CD4-positive, CD25-positive, alpha-beta regulatory T cell (primary cell): ENCODE data around the gene INKA2. TPM values are rescaled to one million over a fixed set of nuclear protein-coding genes. Genes with fewer than 3 reads are reported as not detected.
A peak's percentile ranks its signal among the peaks of the same experiment; 100 is the strongest.

Experiments
- ATAC-seq, 2 donors: fragments of 150-1000 bp; cut with Tn5 transposase; one replicate each; pipeline ENCODE4 v1.10.0; 2021; ENCODE audit warnings: low read depth in 2 of 2, moderate number of reproducible peaks in 2 of 2, moderate library complexity in 1 of 2
- DNase-seq, 3 donors: peaks; one replicate each; pipeline versions ENCODE4 v3.0.0 to v3.0.0-alpha.2; 2012 to 2022; ENCODE audit warnings: mixed read lengths in 1 of 3
- H3K27ac ChIP-seq: one replicate; pipeline ENCODE4 v1.7.0; 2013; ENCODE audit warnings: mild to moderate bottlenecking, low read length; ENCODE audit not compliant: insufficient read depth, poor library complexity, severe bottlenecking
- H3K27me3 ChIP-seq: one replicate; pipeline ENCODE4 v1.7.0; 2013; ENCODE audit warnings: low read length; ENCODE audit not compliant: control insufficient read depth, insufficient read depth
- H3K36me3 ChIP-seq: one replicate; pipeline ENCODE4 v1.7.0; 2013; ENCODE audit warnings: mild to moderate bottlenecking, low read length, moderate library complexity; ENCODE audit not compliant: control insufficient read depth, insufficient read depth
- H3K4me1 ChIP-seq: 2 replicates; pipeline ENCODE4 v1.7.0; 2013; ENCODE audit warnings: mild to moderate bottlenecking, low read length; ENCODE audit not compliant: insufficient read depth, control insufficient read depth, poor library complexity, severe bottlenecking
- H3K4me3 ChIP-seq: one replicate; pipeline ENCODE4 v1.7.0; 2013; ENCODE audit warnings: low read depth, mild to moderate bottlenecking, low read length, moderate library complexity
- H3K9me3 ChIP-seq, 2 experiments: 1 replicate in 1 of 2; 2 replicates in 1 of 2; pipeline ENCODE4 v1.7.0; 2013; ENCODE audit warnings: low read length in 2 of 2, mild to moderate bottlenecking in 1 of 2, moderate library complexity in 1 of 2; ENCODE audit not compliant: control insufficient read depth in 2 of 2
- H3K27ac Mint-ChIP-seq, 3 donors: one replicate each; pipeline ENCODE4 v1.8.0; 2020 to 2022; ENCODE audit warnings: mild to moderate bottlenecking in 3 of 3, mixed read lengths in 3 of 3, moderate library complexity in 2 of 3
- H3K27me3 Mint-ChIP-seq: one replicate; pipeline ENCODE4 v1.8.0; 2022; ENCODE audit warnings: mild to moderate bottlenecking, mixed read lengths
- H3K36me3 Mint-ChIP-seq: one replicate; pipeline ENCODE4 v1.8.0; 2020; ENCODE audit warnings: mixed read lengths
- H3K4me1 Mint-ChIP-seq, 4 donors: one replicate each; pipeline ENCODE4 v1.8.0; 2020 to 2022; ENCODE audit warnings: mixed read lengths in 4 of 4, mild to moderate bottlenecking in 1 of 4
- H3K4me3 Mint-ChIP-seq, 4 donors: one replicate each; pipeline ENCODE4 v1.8.0; 2020 to 2022; ENCODE audit warnings: mild to moderate bottlenecking in 4 of 4, mixed read lengths in 4 of 4, moderate library complexity in 3 of 4
- H3K9me3 Mint-ChIP-seq, 7 donors: one replicate each; pipeline ENCODE4 v1.8.0; 2020 to 2022; ENCODE audit warnings: mixed read lengths in 7 of 7, mild to moderate bottlenecking in 3 of 7, moderate library complexity in 2 of 7
- polyA plus RNA-seq, 4 donors: library from polyadenylated mRNA; unstranded; fragments of 300-500 nt; fragmentation: Illumina TruSeq; gene quantifications; one replicate each; pipeline ENCODE4 v1.2.3, GENCODE V29; 2021
- total RNA-seq: library from RNA; stranded (reverse); gene quantifications from one replicate; pipeline ENCODE4 v1.2.3, GENCODE V29; 2022

The INKA2 gene
- total and polyA plus RNA-seq, 5 donors from 2014 or later: 0.31 TPM; not detected in 4

GRCh38 chr1:111731956-111732355 lies 7.2 kb downstream of the INKA2 start:
- peaks cover 6% of the 10 kb centered on the region for H3K27me3 Mint-ChIP-seq
- Histone ChIP-seq H3K27me3 (peaks cover 8% of the 10 kb centered on the region), H3K4me3 (no peak overlapping the region), H3K4me1 (no peaks in the 10 kb centered on the region), H3K9me3 (no peaks in the 10 kb centered on the region), H3K36me3 (no peaks in the 10 kb centered on the region), H3K27ac (no peak overlapping the region)
- no peak for DNase-seq
- no peak overlapping the region for H3K27ac Mint-ChIP-seq
- H3K4me1 Mint-ChIP-seq: no peaks in the 10 kb centered on the region
- no peak overlapping the region for H3K4me3 Mint-ChIP-seq
- no peaks in the 10 kb centered on the region for H3K36me3 Mint-ChIP-seq
- no peak for ATAC-seq
- H3K9me3 Mint-ChIP-seq: no peaks in the 10 kb centered on the region

- Histone ChIP-seq H3K27ac (no peak overlapping the region), H3K36me3 (no peaks in the 10 kb centered on the region), H3K4me3 (no peak overlapping the region), H3K9me3 (no peaks in the 10 kb centered on the region), H3K4me1 (no peaks in the 10 kb centered on the region), H3K27me3 (peaks cover under 1% of the 10 kb centered on the region)
- no peak overlapping the region for H3K4me3 Mint-ChIP-seq
- DNase-seq: no peak
- no peaks in the 10 kb centered on the region for H3K9me3 Mint-ChIP-seq
- H3K4me1 Mint-ChIP-seq: no peaks in the 10 kb centered on the region
- peaks cover 6% of the 10 kb centered on the region for H3K27me3 Mint-ChIP-seq
- no peak for ATAC-seq
- H3K27ac Mint-ChIP-seq: no peak overlapping the region
- no peaks in the 10 kb centered on the region for H3K36me3 Mint-ChIP-seq
These were observed 8.5 kb downstream of the INKA2 start for GRCh38 chr1:111730706-111731105.

- Mint-ChIP-seq H3K27ac (no peak overlapping the region), H3K4me3 (no peak overlapping the region), H3K36me3 (no peaks in the 10 kb centered on the region), H3K27me3 (peaks cover 6% of the 10 kb centered on the region), H3K4me1 (peaks cover 0 to under 1% (median 0%) of the 10 kb centered on the region in 4 donors), H3K9me3 (no peaks in the 10 kb centered on the region)
- Histone ChIP-seq H3K4me1 (no peaks in the 10 kb centered on the region), H3K4me3 (no peak overlapping the region), H3K9me3 (no peaks in the 10 kb centered on the region), H3K27me3 (no peaks in the 10 kb centered on the region), H3K27ac (no peak overlapping the region), H3K36me3 (no peaks in the 10 kb centered on the region)
- ATAC-seq: no peak
- no peak for DNase-seq
These were observed 9.1 kb downstream of the INKA2 start for GRCh38 chr1:111729946-111730681.

GRCh38 chr1:111729271-111729921 lies 9.8 kb downstream of the INKA2 start:
- no peaks in the 10 kb centered on the region for H3K36me3 ChIP-seq
- Mint-ChIP-seq H3K36me3 (no peaks in the 10 kb centered on the region), H3K27ac (no peak overlapping the region), H3K4me1 (peaks cover 0 to 6% (median 3%) of the 10 kb centered on the region in 4 donors), H3K27me3 (peaks cover 6% of the 10 kb centered on the region), H3K9me3 (no peaks in the 10 kb centered on the region), H3K4me3 (no peak overlapping the region)
- ATAC-seq (no peak), DNase-seq (no peak)
- H3K9me3 ChIP-seq: no peaks in the 10 kb centered on the region
- H3K27ac ChIP-seq: no peak overlapping the region
- H3K27me3 ChIP-seq: no peaks in the 10 kb centered on the region
- no peaks in the 10 kb centered on the region for H3K4me1 ChIP-seq
- no peak overlapping the region for H3K4me3 ChIP-seq

- no peak overlapping the region for H3K4me3 ChIP-seq
- H3K9me3 ChIP-seq: no peaks in the 10 kb centered on the region
- Mint-ChIP-seq H3K27ac (peak overlapping the region in 1 of 3 donors; percentile 63), H3K36me3 (no peaks in the 10 kb centered on the region), H3K4me3 (no peak overlapping the region), H3K9me3 (no peaks in the 10 kb centered on the region), H3K27me3 (no peaks in the 10 kb centered on the region), H3K4me1 (peaks cover 12 to 25% (median 18%) of the 10 kb centered on the region in 4 donors)
- H3K27me3 ChIP-seq: no peaks in the 10 kb centered on the region
- no peak overlapping the region for H3K27ac ChIP-seq
- ATAC-seq (no peak), DNase-seq (no peak)
- no peaks in the 10 kb centered on the region for H3K36me3 ChIP-seq
- peaks cover 15% of the 10 kb centered on the region for H3K4me1 ChIP-seq
These were observed 12.1 kb downstream of the INKA2 start for GRCh38 chr1:111727056-111727455.

GRCh38 chr1:111725192-111725591 lies 14.0 kb downstream of the INKA2 start:
- Histone ChIP-seq H3K27me3 (no peaks in the 10 kb centered on the region), H3K4me3 (no peak overlapping the region), H3K36me3 (no peaks in the 10 kb centered on the region), H3K9me3 (no peaks in the 10 kb centered on the region), H3K4me1 (peaks cover 15% of the 10 kb centered on the region), H3K27ac (no peak overlapping the region)
- H3K27ac Mint-ChIP-seq: no peak overlapping the region
- no peaks in the 10 kb centered on the region for H3K9me3 Mint-ChIP-seq
- H3K4me3 Mint-ChIP-seq: peak overlapping the region in 1 of 4 donors; percentile 8
- peaks cover 12 to 29% (median 20%) of the 10 kb centered on the region in 4 donors for H3K4me1 Mint-ChIP-seq
- ATAC-seq (no peak), DNase-seq (no peak)
- H3K27me3 Mint-ChIP-seq: no peaks in the 10 kb centered on the region
- H3K36me3 Mint-ChIP-seq: no peaks in the 10 kb centered on the region

- no peaks in the 10 kb centered on the region for H3K36me3 ChIP-seq
- H3K27me3 ChIP-seq: no peaks in the 10 kb centered on the region
- H3K27me3 Mint-ChIP-seq: no peaks in the 10 kb centered on the region
- H3K27ac ChIP-seq: peak overlapping the region; percentile 47
- ATAC-seq (no peak), DNase-seq (no peak)
- H3K9me3 ChIP-seq: no peaks in the 10 kb centered on the region
- peak overlapping the region; percentile 15 for H3K4me3 ChIP-seq
- peak overlapping the region; percentile 91 to 95 (median 92) for H3K27ac Mint-ChIP-seq
- H3K9me3 Mint-ChIP-seq: no peaks in the 10 kb centered on the region
- H3K4me3 Mint-ChIP-seq: peak overlapping the region in 1 of 4 donors; percentile 11
- peaks cover 15% of the 10 kb centered on the region for H3K4me1 ChIP-seq
- peaks cover 15 to 32% (median 20%) of the 10 kb centered on the region in 4 donors for H3K4me1 Mint-ChIP-seq
- no peaks in the 10 kb centered on the region for H3K36me3 Mint-ChIP-seq
These were observed 15.3 kb downstream of the INKA2 start for GRCh38 chr1:111723871-111724270.
